Measurements from ENCODE around the gene TRIP12. TPM values are rescaled to one million over a fixed set of nuclear protein-coding genes. Genes with fewer than 3 reads are reported as not detected.

The TRIP12 gene
- total RNA-seq, 1 donor from 2014 or later, result 191 TPM

DNA sequence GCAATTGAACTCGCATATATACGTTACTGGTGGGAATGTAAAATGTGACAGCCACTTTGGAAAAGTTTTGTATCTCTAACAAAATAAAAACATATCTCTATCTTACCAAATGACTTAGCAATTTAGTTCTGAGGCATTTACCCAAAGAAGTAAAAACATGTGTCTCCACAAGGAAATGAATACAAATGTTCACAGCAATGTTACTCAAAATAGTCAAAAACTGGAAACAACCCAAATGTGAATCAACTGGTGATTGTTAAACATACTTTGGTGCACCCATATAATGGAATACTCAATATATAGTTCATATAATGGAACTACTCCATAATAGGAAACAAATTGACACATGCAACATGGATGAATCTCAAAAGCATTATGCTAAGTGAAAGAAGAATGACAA lies 137.0 kb downstream of the TRIP12 start:
- H3K4me3 Mint-ChIP-seq, result no peak overlapping the region
- peaks cover 13% of the 10 kb centered on the region for H3K4me1 Mint-ChIP-seq (ENCODE audit: unreplicated experiment)
- H3K36me3 Mint-ChIP-seq, result peaks cover 46% of the 10 kb centered on the region
- TF ChIP-seq, protein P1, sequence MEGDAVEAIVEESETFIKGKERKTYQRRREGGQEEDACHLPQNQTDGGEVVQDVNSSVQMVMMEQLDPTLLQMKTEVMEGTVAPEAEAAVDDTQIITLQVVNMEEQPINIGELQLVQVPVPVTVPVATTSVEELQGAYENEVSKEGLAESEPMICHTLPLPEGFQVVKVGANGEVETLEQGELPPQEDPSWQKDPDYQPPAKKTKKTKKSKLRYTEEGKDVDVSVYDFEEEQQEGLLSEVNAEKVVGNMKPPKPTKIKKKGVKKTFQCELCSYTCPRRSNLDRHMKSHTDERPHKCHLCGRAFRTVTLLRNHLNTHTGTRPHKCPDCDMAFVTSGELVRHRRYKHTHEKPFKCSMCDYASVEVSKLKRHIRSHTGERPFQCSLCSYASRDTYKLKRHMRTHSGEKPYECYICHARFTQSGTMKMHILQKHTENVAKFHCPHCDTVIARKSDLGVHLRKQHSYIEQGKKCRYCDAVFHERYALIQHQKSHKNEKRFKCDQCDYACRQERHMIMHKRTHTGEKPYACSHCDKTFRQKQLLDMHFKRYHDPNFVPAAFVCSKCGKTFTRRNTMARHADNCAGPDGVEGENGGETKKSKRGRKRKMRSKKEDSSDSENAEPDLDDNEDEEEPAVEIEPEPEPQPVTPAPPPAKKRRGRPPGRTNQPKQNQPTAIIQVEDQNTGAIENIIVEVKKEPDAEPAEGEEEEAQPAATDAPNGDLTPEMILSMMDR (conservative IDR thresholded peaks at IDR 0.05), result no peak
- no peaks in the 10 kb centered on the region for H3K27me3 Mint-ChIP-seq
- no peak overlapping the region for H3K27ac Mint-ChIP-seq
- H3K9me3 Mint-ChIP-seq, result no peaks in the 10 kb centered on the region
- no peak for DNase-seq (ENCODE audit: extremely low spot score, unreplicated experiment)

DNA sequence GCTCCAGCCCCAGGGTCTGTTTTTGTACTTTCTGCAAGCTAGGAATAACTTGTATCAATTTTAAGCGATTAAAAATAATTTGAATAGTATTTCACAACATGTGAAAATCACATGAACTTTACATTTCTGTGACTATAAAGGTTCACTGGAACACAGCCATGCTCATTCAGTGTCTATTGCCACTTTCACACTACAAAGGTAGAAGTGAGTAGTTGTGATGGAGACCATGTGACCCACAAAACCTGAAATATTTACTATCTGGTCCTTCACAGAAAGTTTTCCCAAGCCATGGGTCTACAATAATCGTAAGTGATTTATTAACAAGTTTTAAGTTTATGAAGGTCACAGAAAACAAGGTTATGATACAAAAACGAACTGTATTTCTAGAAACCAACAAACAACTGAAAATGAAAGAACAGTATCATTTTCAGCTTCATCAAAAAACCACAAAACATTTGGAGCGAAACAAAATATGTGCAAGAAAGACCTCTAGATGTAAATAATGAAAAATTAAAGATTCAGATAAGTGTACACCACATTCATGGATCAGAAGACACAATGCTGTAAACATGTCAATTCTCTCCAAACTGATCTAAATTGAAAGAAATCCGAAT lies 138.6 kb downstream of the TRIP12 start:
- Mint-ChIP-seq H3K4me1 (ENCODE audit: unreplicated experiment) (peaks cover 13% of the 10 kb centered on the region), H3K4me3 (no peak overlapping the region), H3K27ac (no peak overlapping the region), H3K27me3 (no peaks in the 10 kb centered on the region), H3K36me3 (peaks cover 40% of the 10 kb centered on the region), H3K9me3 (no peaks in the 10 kb centered on the region)
- TF ChIP-seq, protein P1 (conservative IDR thresholded peaks at IDR 0.05), result no peak
- no peak for DNase-seq (ENCODE audit: extremely low spot score, unreplicated experiment)

DNA sequence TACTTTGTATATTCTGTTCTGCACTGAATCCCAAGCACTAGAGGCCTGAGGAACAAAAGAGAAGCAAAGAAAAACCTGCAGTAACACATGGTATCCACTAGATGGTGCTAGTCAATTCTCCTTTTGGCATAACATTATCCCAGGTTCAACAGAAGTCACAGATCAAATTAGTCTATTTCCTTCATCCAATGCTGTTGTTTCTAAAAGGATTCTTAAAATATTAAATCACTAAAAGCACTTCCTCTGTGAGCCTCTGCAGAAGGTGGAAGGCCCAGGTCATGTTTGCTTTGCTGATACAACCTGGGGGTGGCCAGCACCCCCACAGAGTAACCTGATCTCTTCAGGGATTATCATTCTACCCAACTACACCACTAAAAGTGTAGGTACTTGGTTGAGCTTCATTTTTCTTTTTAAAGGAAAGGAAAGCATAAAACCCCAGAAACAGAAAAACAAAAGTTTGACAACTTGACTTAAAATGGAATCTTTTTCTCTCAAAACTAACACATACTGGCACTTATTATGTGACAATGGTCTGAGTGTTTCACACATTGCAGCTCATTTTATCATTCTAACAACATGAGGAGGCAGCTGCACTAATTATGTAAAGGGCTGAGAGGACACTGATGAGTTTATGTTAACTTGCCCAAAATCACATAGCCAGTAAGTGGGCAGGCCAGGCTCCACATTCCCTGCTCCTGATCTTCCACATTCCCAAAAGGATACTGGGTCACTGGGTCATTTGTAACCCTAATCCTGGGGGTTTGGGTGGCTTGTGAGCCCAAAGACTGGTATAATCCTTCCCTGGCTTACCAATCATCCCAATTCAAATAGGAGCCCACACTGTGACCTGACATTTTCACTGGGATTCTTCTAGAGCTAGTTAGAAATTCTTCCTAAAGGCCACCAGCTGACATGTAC lies 140.7 kb downstream of the TRIP12 start:
- TF ChIP-seq, protein P1 (conservative IDR thresholded peaks at IDR 0.05), result peak; percentile 92
- Mint-ChIP-seq H3K36me3 (peaks cover 29% of the 10 kb centered on the region), H3K27ac (peak overlapping the region; percentile 68), H3K4me1 (ENCODE audit: unreplicated experiment) (peaks cover 13% of the 10 kb centered on the region), H3K27me3 (no peaks in the 10 kb centered on the region), H3K9me3 (no peaks in the 10 kb centered on the region), H3K4me3 (no peak overlapping the region)
- no peak for DNase-seq (ENCODE audit: extremely low spot score, unreplicated experiment)

DNA sequence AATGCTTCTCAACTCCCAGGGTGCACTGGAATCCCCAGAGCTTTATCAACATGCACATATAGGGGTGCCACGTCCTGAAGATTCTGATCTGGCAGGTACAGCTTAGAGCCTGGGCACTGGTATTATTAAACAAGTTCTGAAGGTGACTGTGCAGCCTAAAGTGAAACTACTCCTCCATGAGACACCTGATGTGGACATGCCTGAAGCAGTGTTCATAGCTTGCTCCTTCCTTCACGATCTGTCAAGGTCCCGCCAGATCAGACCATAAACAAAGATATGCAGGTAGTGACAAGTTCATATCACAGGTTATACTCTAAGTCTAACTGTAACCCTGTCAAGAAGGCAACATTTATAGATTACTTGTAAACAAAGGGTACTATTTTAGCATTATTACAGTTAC lies 142.2 kb downstream of the TRIP12 start:
- peak overlapping the region; percentile 68 for H3K27ac Mint-ChIP-seq
- peaks cover 20% of the 10 kb centered on the region for H3K36me3 Mint-ChIP-seq
- H3K9me3 Mint-ChIP-seq, result no peaks in the 10 kb centered on the region
- no peaks in the 10 kb centered on the region for H3K27me3 Mint-ChIP-seq
- H3K4me3 Mint-ChIP-seq, result no peak overlapping the region
- TF ChIP-seq, protein P1 (conservative IDR thresholded peaks at IDR 0.05), result no peak
- no peak for DNase-seq (ENCODE audit: extremely low spot score, unreplicated experiment)
- H3K4me1 Mint-ChIP-seq (ENCODE audit: unreplicated experiment), result peaks cover 13% of the 10 kb centered on the region

DNA sequence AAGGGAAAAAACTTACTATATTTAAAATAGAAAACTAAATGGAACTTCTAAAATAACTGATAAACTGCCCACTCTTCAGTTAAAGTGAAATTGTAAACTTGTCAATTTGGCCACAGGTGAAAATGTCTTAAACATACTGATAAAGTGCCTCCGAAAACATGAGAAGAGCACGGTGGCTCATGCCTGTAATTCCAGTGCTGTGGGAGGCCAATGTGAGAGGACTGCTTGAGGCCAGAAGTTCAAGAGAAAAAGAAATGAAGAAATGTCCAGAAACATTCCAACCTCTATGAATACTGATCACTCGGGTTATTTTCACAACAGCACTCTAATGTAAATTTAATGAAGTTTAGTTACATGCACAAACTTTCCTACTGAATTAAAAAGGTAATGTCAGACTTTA lies 144.1 kb downstream of the TRIP12 start:
- no peak overlapping the region for H3K27ac Mint-ChIP-seq
- no peaks in the 10 kb centered on the region for H3K27me3 Mint-ChIP-seq
- no peak overlapping the region for H3K4me3 Mint-ChIP-seq
- peaks cover 30% of the 10 kb centered on the region for H3K36me3 Mint-ChIP-seq
- peaks cover 13% of the 10 kb centered on the region for H3K4me1 Mint-ChIP-seq (ENCODE audit: unreplicated experiment)
- TF ChIP-seq, protein P1 (conservative IDR thresholded peaks at IDR 0.05), result no peak
- DNase-seq (ENCODE audit: extremely low spot score, unreplicated experiment), result no peak
- no peaks in the 10 kb centered on the region for H3K9me3 Mint-ChIP-seq
